Common myeloid progenitor, CD34-positive (primary cell): ENCODE results near the gene UBE2Q2.

Experiments
- CTCF ChIA-PET: fragments of 350-600 bp; sonication (Branson Sonifier 250); formaldehyde crosslinking; loops from one replicate; lab custom pipeline; 2021; ENCODE audit warnings: antibody characterized with exemption; lab: Charles Lee
- POLR2A ChIA-PET: fragments of 350-600 bp; sonication (Branson Sonifier 250); formaldehyde crosslinking; loops from one replicate; lab custom pipeline; 2021; ENCODE audit warnings: antibody characterized with exemption; lab: Charles Lee
- DNase-seq, 3 donors: peaks; one replicate each; pipeline versions ENCODE4 v3.0.0 to v3.0.0-alpha.2; 2013
- H3K27ac ChIP-seq, 2 experiments: 1 replicate in 1 of 2; 2 replicates in 1 of 2; pipeline ENCODE4 v1.7.0; 2013; ENCODE audit warnings: inconsistent platforms in 2 of 2, low read length in 2 of 2, mild to moderate bottlenecking in 2 of 2, low read depth in 1 of 2, moderate library complexity in 1 of 2; ENCODE audit not compliant: severe bottlenecking in 2 of 2, insufficient read depth in 1 of 2, poor library complexity in 1 of 2
- H3K27me3 ChIP-seq, 5 experiments: replicated peaks in 2 of 5; 1 replicate in 3 of 5; 2 replicates in 2 of 5; pipeline versions ENCODE4 v1.6.1 to v1.7.0; 2013; ENCODE audit warnings: low read length in 4 of 5, mild to moderate bottlenecking in 2 of 5, moderate library complexity in 2 of 5, inconsistent platforms in 1 of 5; ENCODE audit not compliant: insufficient read depth in 5 of 5, control insufficient read depth in 4 of 5
- H3K36me3 ChIP-seq, 4 experiments: 1 replicate in 2 of 4; 2 replicates in 2 of 4; pipeline versions ENCODE4 v1.6.1 to v1.7.0; 2013; ENCODE audit warnings: low read length in 3 of 4, control low read depth in 1 of 4, mild to moderate bottlenecking in 1 of 4; ENCODE audit not compliant: control insufficient read depth in 4 of 4, insufficient read depth in 4 of 4
- H3K4me1 ChIP-seq, 4 experiments: 1 replicate in 3 of 4; 2 replicates in 1 of 4; pipeline versions ENCODE4 v1.6.1 to v1.7.1; 2013; ENCODE audit warnings: low read length in 3 of 4, mild to moderate bottlenecking in 3 of 4, control low read depth in 1 of 4, inconsistent platforms in 1 of 4, moderate library complexity in 1 of 4; ENCODE audit not compliant: control insufficient read depth in 4 of 4, insufficient read depth in 4 of 4; ENCODE audit errors: control extremely low read depth in 1 of 4
- H3K4me3 ChIP-seq, 7 experiments: 1 replicate in 4 of 7; 2 replicates in 3 of 7; pipeline versions ENCODE4 v1.5.1 to v1.7.0; 2013; ENCODE audit warnings: mild to moderate bottlenecking in 7 of 7, low read length in 6 of 7, moderate library complexity in 6 of 7, inconsistent platforms in 2 of 7, low read depth in 2 of 7, control low read depth in 1 of 7; ENCODE audit not compliant: insufficient read depth in 4 of 7, control insufficient read depth in 1 of 7; ENCODE audit errors: extremely low read depth in 1 of 7
- H3K9me3 ChIP-seq, 5 experiments: 1 replicate in 4 of 5; 2 replicates in 1 of 5; pipeline versions ENCODE4 v1.6.1 to v1.7.1; 2013; ENCODE audit warnings: low read length in 4 of 5, mild to moderate bottlenecking in 2 of 5, inconsistent platforms in 1 of 5, low read depth in 1 of 5, moderate library complexity in 1 of 5; ENCODE audit not compliant: control insufficient read depth in 4 of 5, insufficient read depth in 2 of 5; ENCODE audit errors: control extremely low read depth in 1 of 5
- WGBS: methylation state at CpG from one replicate; pipeline ENCODE4 v1.1.5; 2013; ENCODE audit not compliant: insufficient coverage; 5-methylcytosine and 5-hydroxymethylcytosine counted together

Gene UBE2Q2

GRCh38 chr15:75927601-75928000, 84.4 kb downstream of the UBE2Q2 start:
- H3K9me3 ChIP-seq: no peaks in the 10 kb centered on the region
- H3K36me3 ChIP-seq: peaks cover 0 to 37% (median 12%) of the 10 kb centered on the region in 4 experiments
- ChIA-PET CTCF (interaction anchor here (2.0 to 5.5 kb wide), 3 partner anchors 211 to 225 kb away, joined by 5 to 44 read pairs (median 7); no protein-coding TSS in a partner anchor), POLR2A (no interaction called here)
- 100% methylated on average over 2 of the region's 4 CpGs for WGBS
- no peak overlapping the region for H3K4me3 ChIP-seq
- H3K4me1 ChIP-seq: peaks cover 0 to 8% (median 2%) of the 10 kb centered on the region in 4 experiments
- H3K27me3 ChIP-seq: no peaks in the 10 kb centered on the region
- no peak overlapping the region for H3K27ac ChIP-seq
- DNase-seq: no peak

DNA sequence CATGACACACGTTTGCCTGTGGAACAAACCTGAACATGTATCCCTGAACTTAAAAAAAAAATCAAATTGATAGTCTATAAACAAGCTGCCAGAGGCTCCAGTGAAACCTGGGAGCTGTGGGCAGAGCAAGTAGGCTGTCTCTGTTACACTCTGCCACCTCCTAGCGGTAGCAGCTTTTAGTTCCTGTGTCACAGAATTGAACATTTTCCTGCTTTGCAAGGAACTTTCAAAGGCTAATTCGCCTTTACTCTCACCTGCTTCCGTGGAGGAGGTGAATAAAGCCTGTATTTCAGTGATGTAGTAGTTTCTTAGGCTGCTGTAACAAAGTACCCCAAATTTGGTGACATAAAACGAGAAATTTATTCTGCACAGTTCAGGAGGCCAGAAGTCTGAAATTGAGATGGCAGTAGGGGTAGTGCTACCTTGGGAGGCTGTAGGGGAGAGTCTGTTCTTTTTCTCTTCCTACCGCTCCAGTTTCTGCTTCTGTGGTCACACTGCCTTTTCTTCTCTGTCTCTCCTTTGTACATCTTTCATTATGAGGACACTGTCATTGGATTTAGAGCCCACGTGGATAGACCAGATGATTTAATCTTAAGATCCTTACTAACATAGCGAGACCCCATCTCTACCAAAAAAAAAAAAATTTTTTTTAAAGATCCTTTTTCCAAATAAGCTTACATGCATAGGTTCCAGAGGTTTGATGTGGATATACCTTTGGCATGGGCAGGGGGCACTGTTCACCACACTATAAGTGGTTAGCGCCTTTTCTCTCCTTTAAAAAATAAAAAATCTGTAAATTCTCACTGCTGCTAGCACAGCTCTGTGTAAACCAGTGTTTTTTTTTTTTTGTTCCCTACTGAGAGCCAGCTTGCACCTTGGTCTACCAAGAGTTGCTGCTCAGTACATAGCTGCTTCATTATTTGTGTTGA, 85.7 kb downstream of the UBE2Q2 start:
- Histone ChIP-seq H3K27ac (no peak overlapping the region), H3K36me3 (peaks cover under 1 to 38% (median 16%) of the 10 kb centered on the region in 4 experiments), H3K27me3 (no peaks in the 10 kb centered on the region), H3K9me3 (no peaks in the 10 kb centered on the region), H3K4me3 (no peak overlapping the region), H3K4me1 (peaks cover 0 to 8% (median 2%) of the 10 kb centered on the region in 4 experiments)
- DNase-seq: peak; percentile 39 to 72 (median 65)
- ChIA-PET CTCF (interaction anchor here (0.8 to 5.5 kb wide), 15 partner anchors 9 to 223 kb away, joined by 3 to 44 read pairs (median 3); partner anchors contain the start of gene TMEM266), POLR2A (interaction anchor here (0.5 to 0.7 kb wide), 2 partner anchors 212 to 226 kb away, joined by 3 to 4 read pairs; no protein-coding TSS in a partner anchor)
- WGBS: 97% methylated on average over 7 of the region's 9 CpGs

GRCh38 chr15:75929799-75930565, 86.7 kb downstream of the UBE2Q2 start:
- no peak overlapping the region for H3K27ac ChIP-seq
- POLR2A ChIA-PET: interaction anchor here (0.7 kb wide), 1 partner anchor 211 kb away, joined by 4 read pairs; no protein-coding TSS in a partner anchor
- peak in 2 of 3 donors; percentile 42 to 62 for DNase-seq
- no peak overlapping the region for H3K4me3 ChIP-seq
- H3K9me3 ChIP-seq: no peaks in the 10 kb centered on the region
- WGBS: 89% methylated on average over 1 of the region's 5 CpGs
- peaks cover 0 to 8% (median 2%) of the 10 kb centered on the region in 4 experiments for H3K4me1 ChIP-seq
- peaks cover 2 to 41% (median 21%) of the 10 kb centered on the region in 4 experiments for H3K36me3 ChIP-seq
- H3K27me3 ChIP-seq: no peaks in the 10 kb centered on the region
- CTCF ChIA-PET: interaction anchor here (0.8 to 5.5 kb wide), 15 partner anchors 8 to 222 kb away, joined by 3 to 44 read pairs (median 4); partner anchors contain the start of gene TMEM266

DNA sequence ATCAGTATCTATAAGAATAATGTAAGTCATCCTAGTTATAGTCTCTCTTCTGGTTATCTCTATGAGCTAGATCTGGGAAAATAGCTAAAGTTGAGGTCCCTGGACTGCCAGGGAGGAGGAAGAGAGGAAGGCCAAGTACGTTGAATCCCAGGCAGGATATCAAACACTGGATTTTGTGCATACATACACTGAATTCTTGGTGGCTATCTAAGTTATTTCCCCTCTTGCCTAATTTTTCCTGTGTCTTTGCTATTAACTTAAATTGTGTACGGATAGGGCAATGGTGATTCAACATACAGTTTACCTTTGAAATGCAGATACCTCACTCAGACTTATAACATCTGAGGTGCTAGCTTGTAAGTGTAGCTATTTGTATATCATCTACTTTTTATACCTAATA, 87.6 kb downstream of the UBE2Q2 start:
- no CpG with 5 or more reads among the region's 2 CpGs for WGBS
- ChIA-PET CTCF (interaction anchor here (1.1 to 5.5 kb wide), 6 partner anchors 10 to 220 kb away, joined by 4 to 44 read pairs (median 4); no protein-coding TSS in a partner anchor), POLR2A (no interaction called here)
- no peak overlapping the region for H3K4me3 ChIP-seq
- H3K4me1 ChIP-seq: peaks cover 0 to 8% (median 2%) of the 10 kb centered on the region in 4 experiments
- peaks cover 2 to 40% (median 23%) of the 10 kb centered on the region in 4 experiments for H3K36me3 ChIP-seq
- no peak overlapping the region for H3K27ac ChIP-seq
- no peaks in the 10 kb centered on the region for H3K27me3 ChIP-seq
- DNase-seq: no peak
- H3K9me3 ChIP-seq: no peaks in the 10 kb centered on the region

DNA sequence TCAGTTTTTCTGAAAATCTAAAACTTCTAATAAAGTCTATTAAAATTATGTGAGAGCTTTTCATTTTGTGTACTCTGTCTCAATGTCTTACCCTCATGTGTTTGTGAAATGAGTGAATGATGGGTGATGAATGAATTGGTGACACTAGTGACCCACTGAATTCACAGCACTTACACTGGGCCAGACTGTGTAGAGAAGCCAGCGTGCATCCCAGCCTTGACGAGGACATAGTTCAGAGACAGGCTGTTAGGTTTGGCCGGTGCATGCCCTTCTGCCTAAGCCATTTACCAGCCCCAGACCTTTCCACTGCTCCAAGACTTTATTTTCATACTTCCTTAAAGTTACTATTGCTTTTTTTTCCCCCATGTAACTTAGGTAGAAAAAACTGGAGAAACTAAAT, 99.2 kb downstream of the UBE2Q2 start:
- DNase-seq: no peak
- peaks cover 0 to 7% (median 1%) of the 10 kb centered on the region in 4 experiments for H3K36me3 ChIP-seq
- WGBS: 100% methylated on average over 2 of the region's 3 CpGs
- CTCF ChIA-PET: no interaction called here
- no peak overlapping the region for H3K4me3 ChIP-seq
- peaks cover 0 to 2% (median 0%) of the 10 kb centered on the region in 5 experiments for H3K9me3 ChIP-seq
- H3K4me1 ChIP-seq: no peaks in the 10 kb centered on the region
- no peak overlapping the region for H3K27ac ChIP-seq
- POLR2A ChIA-PET: no interaction called here
- H3K27me3 ChIP-seq: no peaks in the 10 kb centered on the region

DNA sequence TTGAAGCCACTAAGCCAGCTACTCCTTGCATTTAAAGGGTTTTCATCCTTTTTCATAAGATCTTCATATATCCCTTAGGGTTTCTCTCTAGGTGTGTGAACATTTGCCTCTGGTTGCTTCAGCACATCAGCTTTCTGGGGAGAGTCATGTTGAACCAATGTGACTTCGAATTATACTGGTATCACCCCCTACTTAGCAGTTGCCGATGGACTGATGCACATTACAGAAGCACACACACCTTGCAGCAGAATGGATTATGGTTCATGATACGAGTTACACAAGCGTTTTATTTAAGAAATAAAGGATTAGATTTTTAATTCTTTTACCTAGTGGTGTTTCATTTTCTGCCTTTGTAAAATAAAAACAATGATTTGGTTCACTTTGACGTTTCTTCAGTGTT, 100.0 kb downstream of the UBE2Q2 start:
- H3K27me3 ChIP-seq: no peaks in the 10 kb centered on the region
- H3K4me1 ChIP-seq: no peaks in the 10 kb centered on the region
- DNase-seq: no peak
- no peak overlapping the region for H3K27ac ChIP-seq
- no peak overlapping the region for H3K4me3 ChIP-seq
- ChIA-PET CTCF (no interaction called here), POLR2A (no interaction called here)
- peaks cover 0 to under 1% (median 0%) of the 10 kb centered on the region in 4 experiments for H3K36me3 ChIP-seq
- peaks cover 0 to 2% (median 0%) of the 10 kb centered on the region in 5 experiments for H3K9me3 ChIP-seq
- WGBS: 100% methylated on average over 2 of the region's 5 CpGs
